ENCODE measurements around the gene DNAH10. TPM values are rescaled to one million over a fixed set of nuclear protein-coding genes. Genes with fewer than 3 reads are reported as not detected.

The DNAH10 gene
- total RNA-seq, 1 donor from 2014 or later: 1.2 TPM

- H3K27ac Mint-ChIP-seq (ENCODE audit: unreplicated experiment): no peak overlapping the region
- H3K4me1 Mint-ChIP-seq (ENCODE audit: low read depth): peaks cover 5% of the 10 kb centered on the region
These were observed 196.8 kb downstream of the DNAH10 start for GRCh38 chr12:123958876-123959275.

GRCh38 chr12:123960029-123960735 lies 198.1 kb downstream of the DNAH10 start:
- no peaks in the 10 kb centered on the region for H3K27me3 Mint-ChIP-seq (ENCODE audit: low read depth)
- peaks cover 5% of the 10 kb centered on the region for H3K4me1 Mint-ChIP-seq (ENCODE audit: low read depth)
- H3K9me3 Mint-ChIP-seq (ENCODE audit: low read depth): no peaks in the 10 kb centered on the region
- no peak overlapping the region for H3K4me3 Mint-ChIP-seq (ENCODE audit: unreplicated experiment)
- H3K27ac Mint-ChIP-seq (ENCODE audit: unreplicated experiment): no peak overlapping the region
- no peak for DNase-seq (ENCODE audit: low spot score)
- TF ChIP-seq CTCF (IDR thresholded peaks at IDR 0.05): no peak
- peaks cover 1% of the 10 kb centered on the region for H3K36me3 Mint-ChIP-seq (ENCODE audit: low read depth)

More at GRCh38 chr12:123958876-123959275, 196.8 kb downstream of the DNAH10 start:
- TF ChIP-seq CTCF (IDR thresholded peaks at IDR 0.05): no peak
- H3K27me3 Mint-ChIP-seq (ENCODE audit: low read depth): no peaks in the 10 kb centered on the region
- DNase-seq (ENCODE audit: low spot score): no peak
- no peak overlapping the region for H3K4me3 Mint-ChIP-seq (ENCODE audit: unreplicated experiment)
- no peaks in the 10 kb centered on the region for H3K9me3 Mint-ChIP-seq (ENCODE audit: low read depth)
- H3K36me3 Mint-ChIP-seq (ENCODE audit: low read depth): peaks cover 1% of the 10 kb centered on the region

GRCh38 chr12:123960856-123961255 lies 198.8 kb downstream of the DNAH10 start:
- no peaks in the 10 kb centered on the region for H3K9me3 Mint-ChIP-seq (ENCODE audit: low read depth)
- no peaks in the 10 kb centered on the region for H3K27me3 Mint-ChIP-seq (ENCODE audit: low read depth)
- peaks cover 1% of the 10 kb centered on the region for H3K36me3 Mint-ChIP-seq (ENCODE audit: low read depth)
- H3K27ac Mint-ChIP-seq (ENCODE audit: unreplicated experiment): no peak overlapping the region
- peaks cover 5% of the 10 kb centered on the region for H3K4me1 Mint-ChIP-seq (ENCODE audit: low read depth)
- no peak overlapping the region for H3K4me3 Mint-ChIP-seq (ENCODE audit: unreplicated experiment)
- DNase-seq (ENCODE audit: low spot score): no peak
- no peak for TF ChIP-seq CTCF (IDR thresholded peaks at IDR 0.05)

GRCh38 chr12:123961585-123962345 lies 199.7 kb downstream of the DNAH10 start:
- Mint-ChIP-seq H3K27me3 (ENCODE audit: low read depth) (no peaks in the 10 kb centered on the region), H3K9me3 (ENCODE audit: low read depth) (no peaks in the 10 kb centered on the region), H3K4me1 (ENCODE audit: low read depth) (peaks cover 7% of the 10 kb centered on the region), H3K36me3 (ENCODE audit: low read depth) (peaks cover 1% of the 10 kb centered on the region), H3K27ac (ENCODE audit: unreplicated experiment) (no peak overlapping the region), H3K4me3 (ENCODE audit: unreplicated experiment) (no peak overlapping the region)
- DNase-seq (ENCODE audit: low spot score): no peak
- no peak for TF ChIP-seq CTCF (IDR thresholded peaks at IDR 0.05)

GRCh38 chr12:123962513-123962912 lies 200.4 kb downstream of the DNAH10 start:
- Mint-ChIP-seq H3K36me3 (ENCODE audit: low read depth) (no peaks in the 10 kb centered on the region), H3K4me1 (ENCODE audit: low read depth) (peaks cover 9% of the 10 kb centered on the region), H3K27me3 (ENCODE audit: low read depth) (no peaks in the 10 kb centered on the region), H3K9me3 (ENCODE audit: low read depth) (no peaks in the 10 kb centered on the region), H3K4me3 (ENCODE audit: unreplicated experiment) (no peak overlapping the region), H3K27ac (ENCODE audit: unreplicated experiment) (no peak overlapping the region)
- TF ChIP-seq CTCF (IDR thresholded peaks at IDR 0.05): no peak
- DNase-seq (ENCODE audit: low spot score): no peak
